Thymus (tissue), 11 donors: Measurements from ENCODE around the gene TEX2. TPM values are rescaled to one million over a fixed set of nuclear protein-coding genes. Genes with fewer than 3 reads are reported as not detected.
"Not testable (repeated sequence)": the region's sequence is repeated elsewhere in the genome, so short reads cannot be mapped to it uniquely, and the experiment has no call there.

ENCODE experiments used
- DNase-seq, 9 donors: peaks; one replicate each; pipeline ENCODE4 v3.0.0-alpha.2; 2013; ENCODE audit warnings: low spot score in 9 of 9, low read depth in 6 of 9, missing footprints in 1 of 9
- H3K27ac ChIP-seq, 2 donors: one replicate each; pipeline ENCODE4 v1.5.1; 2013; ENCODE audit warnings: control low read depth in 1 of 2, low read depth in 1 of 2, low read length in 1 of 2, mild to moderate bottlenecking in 1 of 2, moderate library complexity in 1 of 2
- H3K27me3 ChIP-seq, 2 donors: one replicate each; pipeline ENCODE4 v1.5.1; 2013; ENCODE audit warnings: low read length in 1 of 2; ENCODE audit not compliant: control insufficient read depth in 2 of 2, insufficient read depth in 1 of 2
- H3K36me3 ChIP-seq, 2 donors: one replicate each; pipeline ENCODE4 v1.5.1; 2013; ENCODE audit warnings: low read length in 1 of 2, mild to moderate bottlenecking in 1 of 2, moderate library complexity in 1 of 2; ENCODE audit not compliant: control insufficient read depth in 2 of 2, insufficient read depth in 2 of 2
- H3K4me1 ChIP-seq, 2 donors: one replicate each; pipeline ENCODE4 v1.5.1; 2013; ENCODE audit warnings: low read length in 2 of 2; ENCODE audit not compliant: control insufficient read depth in 2 of 2, insufficient read depth in 2 of 2
- H3K4me3 ChIP-seq, 2 donors: one replicate each; pipeline ENCODE4 v1.5.1; 2013; ENCODE audit warnings: low read length in 2 of 2, control low read depth in 1 of 2, mild to moderate bottlenecking in 1 of 2
- H3K9me3 ChIP-seq, 2 donors: one replicate each; pipeline ENCODE4 v1.5.1; 2013; ENCODE audit warnings: low read length in 1 of 2, mild to moderate bottlenecking in 1 of 2; ENCODE audit not compliant: control insufficient read depth in 2 of 2, insufficient read depth in 1 of 2
- WGBS: extraction: QIAGEN DNeasy Blood & Tissue Kit; methylation state at CpG from one replicate; pipeline ENCODE4 v1.1.7; 2013; 5-methylcytosine and 5-hydroxymethylcytosine counted together
- polyA plus RNA-seq: library from polyadenylated mRNA; stranded (reverse); fragments of 200-250 nt; gene quantifications from one replicate; pipeline ENCODE4 v1.2.3, GENCODE V29; 2013
- total RNA-seq: library from RNA; stranded (reverse); fragments of 120-200 nt; gene quantifications from one replicate; pipeline ENCODE4 v1.2.4, GENCODE V29; 2013
- donor health status: healthy.

The TEX2 gene
- total and polyA plus RNA-seq, 2 donors: 8.0 to 8.7 TPM

- no peak overlapping the region for H3K4me3 ChIP-seq
- H3K4me1 ChIP-seq: peaks cover 0 to 12% of the 10 kb centered on the region in 2 donors
- no peaks in the 10 kb centered on the region for H3K9me3 ChIP-seq
- no peaks in the 10 kb centered on the region for H3K27me3 ChIP-seq
- peaks cover 0 to 2% of the 10 kb centered on the region in 2 donors for H3K36me3 ChIP-seq
- H3K27ac ChIP-seq: no peak overlapping the region
- 97% methylated on average over 11 of the region's 11 CpGs for WGBS
- DNase-seq: no peak
Measured at GRCh38 chr17:64245218-64246145, 17.6 kb downstream of the TEX2 start.

GRCh38 chr17:64244165-64244564 is 18.9 kb downstream of the TEX2 start:
- Histone ChIP-seq H3K9me3 (no peaks in the 10 kb centered on the region), H3K36me3 (peaks cover 0 to 2% of the 10 kb centered on the region in 2 donors), H3K27ac (no peak overlapping the region), H3K27me3 (no peaks in the 10 kb centered on the region), H3K4me1 (peaks cover 0 to 7% of the 10 kb centered on the region in 2 donors), H3K4me3 (no peak overlapping the region)
- 96% methylated on average over 5 of the region's 5 CpGs for WGBS
- DNase-seq: no peak

- 98% methylated on average over 2 of the region's 2 CpGs for WGBS
- peaks cover 0 to 6% of the 10 kb centered on the region in 2 donors for H3K4me1 ChIP-seq
- H3K9me3 ChIP-seq: no peaks in the 10 kb centered on the region
- H3K4me3 ChIP-seq: no peak overlapping the region
- no peak for DNase-seq
- peaks cover 0 to 2% of the 10 kb centered on the region in 2 donors for H3K36me3 ChIP-seq
- H3K27ac ChIP-seq: no peak overlapping the region
- no peaks in the 10 kb centered on the region for H3K27me3 ChIP-seq
Measured at GRCh38 chr17:64243340-64243739, 19.7 kb downstream of the TEX2 start.

- H3K36me3 ChIP-seq: peaks cover 0 to 2% of the 10 kb centered on the region in 2 donors
- no peaks in the 10 kb centered on the region for H3K9me3 ChIP-seq
- H3K4me3 ChIP-seq: no peak overlapping the region
- no peaks in the 10 kb centered on the region for H3K27me3 ChIP-seq
- peaks cover 0 to 5% of the 10 kb centered on the region in 2 donors for H3K4me1 ChIP-seq
- 97% methylated on average over 7 of the region's 7 CpGs for WGBS
- H3K27ac ChIP-seq: no peak overlapping the region
- DNase-seq: no peak
Measured at GRCh38 chr17:64242633-64243032, 20.4 kb downstream of the TEX2 start.

GRCh38 chr17:64240741-64241347 is 22.2 kb downstream of the TEX2 start:
- Histone ChIP-seq H3K4me3 (no peak overlapping the region), H3K36me3 (no peaks in the 10 kb centered on the region), H3K9me3 (no peaks in the 10 kb centered on the region), H3K27ac (no peak overlapping the region), H3K4me1 (peaks cover 0 to 5% of the 10 kb centered on the region in 2 donors), H3K27me3 (no peaks in the 10 kb centered on the region)
- DNase-seq: no peak
- WGBS: 88% methylated on average over 8 of the region's 8 CpGs

GRCh38 chr17:64240261-64240740 is 22.8 kb downstream of the TEX2 start:
- Histone ChIP-seq H3K4me1 (peaks cover 0 to 5% of the 10 kb centered on the region in 2 donors), H3K4me3 (no peak overlapping the region), H3K27me3 (no peaks in the 10 kb centered on the region), H3K9me3 (no peaks in the 10 kb centered on the region), H3K27ac (no peak overlapping the region), H3K36me3 (no peaks in the 10 kb centered on the region)
- WGBS: 98% methylated on average over 5 of the region's 5 CpGs
- no peak for DNase-seq

GRCh38 chr17:64238449-64238848 is 24.6 kb downstream of the TEX2 start:
- 90% methylated on average over 4 of the region's 4 CpGs for WGBS
- H3K36me3 ChIP-seq, DNase-seq, H3K9me3 ChIP-seq, H3K4me3 ChIP-seq, H3K27ac ChIP-seq, H3K27me3 ChIP-seq, H3K4me1 ChIP-seq: not testable (repeated sequence)

- no peaks in the 10 kb centered on the region for H3K9me3 ChIP-seq
- WGBS: 95% methylated on average over 9 of the region's 9 CpGs
- H3K36me3 ChIP-seq: no peaks in the 10 kb centered on the region
- H3K27ac ChIP-seq: no peak overlapping the region
- H3K4me1 ChIP-seq: peaks cover 0 to 5% of the 10 kb centered on the region in 2 donors
- no peak overlapping the region for H3K4me3 ChIP-seq
- H3K27me3 ChIP-seq: no peaks in the 10 kb centered on the region
- DNase-seq: no peak
Measured at GRCh38 chr17:64236827-64237403, 26.1 kb downstream of the TEX2 start.

GRCh38 chr17:64234961-64235360 is 28.1 kb downstream of the TEX2 start:
- Histone ChIP-seq H3K9me3 (no peaks in the 10 kb centered on the region), H3K4me1 (no peaks in the 10 kb centered on the region), H3K27ac (no peak overlapping the region), H3K36me3 (no peaks in the 10 kb centered on the region), H3K4me3 (no peak overlapping the region), H3K27me3 (no peaks in the 10 kb centered on the region)
- DNase-seq: no peak
- WGBS: 96% methylated on average over 6 of the region's 6 CpGs
